Posterior vena cava (tissue), 2 donors: ENCODE results near the gene OR13J1. TPM values are rescaled to one million over a fixed set of nuclear protein-coding genes. Genes with fewer than 3 reads are reported as not detected.

Experiments
- DNase-seq: peaks from one replicate; pipeline ENCODE4 v3.0.0-alpha.2; 2020; ENCODE audit warnings: low spot score
- intact Hi-C, 2 donors: fragments of 100-400 bp; cut with DNase I; formaldehyde crosslinking; loops; one replicate each; pipeline versions ENCODE4 v1.14.1 to v1.14.2; 2022 to 2023
- total RNA-seq, 2 donors: library from RNA; stranded (reverse); fragmentation: NEBNext Ultra II Directional; extraction: Animal tissue kit (Norgen Biotek cat#: 25700); gene quantifications; one replicate each; pipeline ENCODE4 v1.2.1, GENCODE V29; 2021
- donor health status: DM: yes; HTN: yes; CAD: no.
- donor health status: DM: yes; HTN: yes; CAD: no.

The OR13J1 gene
- total RNA-seq, 2 donors from 2014 or later = not detected

- intact Hi-C loops = no loop called here
These were observed 5.4 kb downstream of the OR13J1 start for GRCh38 chr9:35864695-35865255.

DNA sequence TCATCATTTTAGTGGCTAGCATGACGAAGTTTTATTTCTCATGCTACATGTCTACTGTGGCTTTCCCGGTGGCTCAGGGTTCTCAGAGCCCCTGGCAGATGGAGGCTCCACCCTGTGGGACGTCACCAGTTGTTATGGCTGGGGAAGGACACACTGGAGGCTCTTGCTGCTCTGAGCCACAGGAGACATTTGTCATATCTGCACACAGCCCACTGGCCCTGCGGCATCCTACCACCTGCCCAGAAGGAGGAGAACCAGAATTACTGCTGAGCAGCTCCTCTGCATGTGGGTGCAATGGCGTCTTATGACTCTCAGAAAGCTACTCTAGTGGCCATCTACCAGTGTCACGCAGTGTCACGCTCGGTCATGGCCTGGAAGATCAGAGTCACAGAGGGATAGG, 6.6 kb downstream of the OR13J1 start:
- DNase-seq = no peak
- intact Hi-C loops = no loop called here

More at GRCh38 chr9:35864695-35865255, 5.4 kb downstream of the OR13J1 start:
- DNase-seq = no peak

DNA sequence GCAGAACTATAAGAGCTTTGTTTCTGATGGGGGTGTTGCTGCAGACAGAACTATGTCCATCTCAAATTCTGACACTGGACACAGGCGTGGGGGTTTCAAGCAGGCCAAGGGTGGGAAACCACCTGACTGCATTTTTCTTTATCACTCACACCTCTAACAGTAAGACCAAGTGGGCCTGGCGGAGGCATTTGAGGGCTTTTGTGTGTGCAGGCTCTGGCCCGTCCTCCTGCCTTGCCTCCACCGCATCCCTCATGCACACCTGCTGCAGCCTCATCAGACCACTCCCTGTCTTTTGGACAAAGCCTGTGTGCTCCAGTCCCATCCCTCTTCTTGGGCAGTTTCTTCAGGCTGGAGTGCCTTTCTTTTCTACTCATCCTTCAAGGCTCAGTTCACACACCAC, 7.9 kb downstream of the OR13J1 start:
- no peak for DNase-seq
- intact Hi-C loops = no loop called here

DNA sequence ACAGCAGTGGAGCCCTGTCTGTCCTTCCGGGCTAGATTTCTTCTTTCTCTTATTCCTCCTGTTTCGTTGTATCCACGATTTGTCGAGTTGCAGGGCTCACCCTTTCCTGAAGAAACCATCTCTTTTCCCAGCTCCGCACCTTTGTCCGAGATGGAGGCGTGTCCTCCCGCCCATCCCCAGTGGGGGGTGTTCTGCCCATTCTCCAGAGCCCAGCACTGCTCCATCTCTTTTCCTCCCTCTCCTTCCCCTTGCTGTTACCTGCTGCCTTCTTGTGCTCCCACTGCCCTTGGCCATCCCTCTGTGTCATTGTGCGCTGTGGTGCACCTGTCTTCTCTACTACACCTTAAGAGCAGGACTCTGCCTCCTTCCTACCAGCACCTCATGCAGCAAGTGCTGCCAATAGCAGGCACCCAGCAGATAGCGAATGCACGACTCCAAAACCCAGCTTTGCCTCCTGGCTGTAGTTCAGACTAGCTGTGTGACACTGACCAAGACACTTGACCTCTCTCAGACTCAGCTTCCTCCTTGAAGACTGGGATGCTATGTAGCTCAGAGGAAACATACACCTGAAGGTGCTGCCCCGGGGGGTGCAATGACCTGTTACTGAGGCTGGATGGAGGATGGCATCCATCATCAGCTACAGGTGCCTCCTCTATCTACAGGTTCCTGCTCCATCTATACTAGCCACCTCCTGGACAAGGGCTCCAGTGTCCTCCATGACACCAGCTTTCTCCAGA, 8.9 kb downstream of the OR13J1 start:
- intact Hi-C loops = no loop called here
- DNase-seq = no peak

- intact Hi-C loops = no loop called here
- DNase-seq = peak; percentile 49
These were observed 10.2 kb downstream of the OR13J1 start for GRCh38 chr9:35859990-35860339.

DNA sequence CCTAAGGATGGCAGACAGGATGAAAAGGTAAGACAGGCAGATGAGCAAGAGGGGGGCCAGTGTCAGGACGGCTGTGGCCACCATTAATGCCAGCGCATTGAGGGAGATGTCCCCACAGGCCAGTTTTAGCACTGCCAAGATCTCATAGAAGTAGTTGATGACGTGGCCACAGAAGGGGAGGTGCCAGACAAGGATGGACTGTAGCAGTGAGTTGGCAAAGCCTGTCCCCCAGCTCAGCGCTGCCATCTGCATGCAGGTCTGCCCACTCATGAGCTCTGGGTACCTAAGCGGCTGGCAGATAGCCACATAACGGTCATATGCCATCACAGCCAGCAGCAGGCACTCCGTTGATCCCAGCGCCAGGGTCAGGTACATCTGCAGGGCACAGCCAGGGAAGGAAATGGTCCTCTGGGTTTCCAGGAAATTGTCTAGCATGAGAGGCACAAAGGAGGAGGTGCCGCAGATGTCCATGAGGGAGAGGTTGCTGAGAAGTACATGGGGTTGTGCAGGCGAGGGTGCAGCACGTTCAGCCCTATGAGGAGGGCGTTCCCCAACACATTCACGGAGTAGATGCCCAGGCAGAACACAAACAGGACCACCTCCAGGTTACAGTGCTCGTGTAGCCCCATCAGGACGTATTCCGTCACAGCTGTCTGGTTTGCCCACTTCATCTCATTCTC, 10.8 kb downstream of the OR13J1 start:
- intact Hi-C loops = no loop called here
- peak; percentile 79 for DNase-seq

GRCh38 chr9:35858458-35858857, 11.7 kb downstream of the OR13J1 start:
- intact Hi-C loops = no loop called here
- DNase-seq = peak; percentile 30

DNA sequence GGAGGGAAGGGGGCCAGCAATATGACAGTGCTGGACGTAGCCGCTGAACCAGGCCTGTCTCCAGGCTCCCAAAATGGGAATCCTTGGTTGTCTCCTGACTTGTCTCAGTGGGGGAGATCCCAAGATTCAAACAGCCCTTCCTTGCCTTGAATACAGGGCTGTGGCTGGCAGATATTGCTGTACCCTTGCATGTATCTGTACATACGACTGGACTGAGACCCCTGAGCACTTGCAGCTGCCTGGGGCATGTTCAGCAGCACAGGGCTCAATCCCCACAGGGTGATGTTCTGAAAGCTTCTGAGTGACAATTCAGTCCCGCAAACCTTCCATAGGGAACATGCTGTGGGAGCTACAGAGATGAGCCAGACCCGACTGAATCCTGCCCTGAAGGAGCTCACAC, 13.3 kb downstream of the OR13J1 start:
- peak; percentile 43 for DNase-seq
- intact Hi-C loops = no loop called here

DNA sequence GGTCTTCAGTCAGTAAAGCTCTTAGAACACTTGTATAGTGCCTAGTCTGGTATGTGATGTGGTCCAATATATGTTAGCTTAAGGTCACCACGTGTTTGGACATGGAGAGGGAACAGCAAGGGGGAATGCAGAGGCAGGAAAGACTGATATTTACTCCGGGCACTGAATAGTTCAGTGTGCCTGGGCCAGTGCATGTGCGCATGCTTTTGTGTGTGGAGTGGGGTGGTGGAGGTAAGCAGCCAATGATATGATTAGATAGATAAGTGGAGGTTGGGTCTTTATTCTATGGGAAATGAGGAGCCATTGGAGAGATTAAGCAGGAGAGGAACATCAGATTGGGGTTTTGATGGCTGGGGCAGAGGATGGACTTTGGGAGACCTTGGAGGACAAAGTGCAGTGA, 14.0 kb downstream of the OR13J1 start:
- intact Hi-C loops = no loop called here
- no peak for DNase-seq

- intact Hi-C loops = no loop called here
- peak; percentile 26 for DNase-seq
These were observed 16.0 kb downstream of the OR13J1 start for GRCh38 chr9:35854091-35854762.

DNA sequence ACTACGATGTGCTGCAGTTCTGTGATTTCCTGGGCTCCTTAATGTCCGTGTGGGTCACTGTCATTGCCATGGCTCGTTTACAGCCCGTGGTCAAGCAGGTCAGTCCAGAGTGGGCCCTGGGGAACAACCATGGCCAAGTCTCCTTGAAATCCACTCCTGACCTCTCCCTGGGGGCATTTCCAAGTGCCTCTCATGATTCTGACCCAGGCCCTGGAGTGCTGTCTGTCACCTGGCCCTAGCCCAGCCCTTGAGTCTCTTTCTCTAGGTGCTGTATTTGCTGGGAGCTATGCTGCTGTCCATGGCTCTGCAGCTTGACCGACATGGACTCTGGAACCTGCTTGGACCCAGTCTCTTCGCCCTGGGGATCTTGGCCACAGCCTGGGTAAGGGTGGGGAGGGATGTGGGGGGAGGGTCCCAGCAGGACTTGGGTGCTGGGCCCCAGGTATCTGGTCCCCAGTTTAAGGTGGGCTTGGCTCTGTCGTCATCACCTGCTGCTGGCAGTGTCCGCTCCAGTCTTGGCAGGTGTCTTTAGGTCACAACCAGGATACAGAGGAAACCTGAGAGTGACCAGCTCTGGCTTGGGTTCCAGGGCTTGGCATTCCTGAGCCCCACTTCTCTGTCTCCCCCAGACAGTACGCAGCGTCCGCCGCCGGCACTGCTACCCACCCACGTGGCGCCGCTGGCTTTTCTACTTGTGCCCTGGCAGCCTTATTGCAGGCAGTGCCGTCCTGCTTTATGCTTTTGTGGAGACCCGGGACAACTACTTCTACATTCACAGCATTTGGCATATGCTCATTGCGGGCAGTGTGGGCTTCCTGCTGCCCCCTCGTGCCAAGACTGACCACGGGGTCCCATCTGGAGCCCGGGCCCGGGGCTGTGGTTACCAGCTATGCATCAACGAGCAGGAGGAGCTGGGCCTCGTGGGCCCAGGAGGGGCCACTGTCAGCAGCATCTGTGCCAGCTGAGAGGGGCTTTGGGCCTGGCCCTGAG, 17.0 kb downstream of the OR13J1 start:
- intact Hi-C loops = no loop called here

GRCh38 chr9:35852267-35852815, 17.9 kb downstream of the OR13J1 start:
- peak; percentile 19 for DNase-seq
- intact Hi-C loops = no loop called here

More for the DNA sequence above, 17.0 kb downstream of the OR13J1 start:
- peak; percentile 80 for DNase-seq

DNA sequence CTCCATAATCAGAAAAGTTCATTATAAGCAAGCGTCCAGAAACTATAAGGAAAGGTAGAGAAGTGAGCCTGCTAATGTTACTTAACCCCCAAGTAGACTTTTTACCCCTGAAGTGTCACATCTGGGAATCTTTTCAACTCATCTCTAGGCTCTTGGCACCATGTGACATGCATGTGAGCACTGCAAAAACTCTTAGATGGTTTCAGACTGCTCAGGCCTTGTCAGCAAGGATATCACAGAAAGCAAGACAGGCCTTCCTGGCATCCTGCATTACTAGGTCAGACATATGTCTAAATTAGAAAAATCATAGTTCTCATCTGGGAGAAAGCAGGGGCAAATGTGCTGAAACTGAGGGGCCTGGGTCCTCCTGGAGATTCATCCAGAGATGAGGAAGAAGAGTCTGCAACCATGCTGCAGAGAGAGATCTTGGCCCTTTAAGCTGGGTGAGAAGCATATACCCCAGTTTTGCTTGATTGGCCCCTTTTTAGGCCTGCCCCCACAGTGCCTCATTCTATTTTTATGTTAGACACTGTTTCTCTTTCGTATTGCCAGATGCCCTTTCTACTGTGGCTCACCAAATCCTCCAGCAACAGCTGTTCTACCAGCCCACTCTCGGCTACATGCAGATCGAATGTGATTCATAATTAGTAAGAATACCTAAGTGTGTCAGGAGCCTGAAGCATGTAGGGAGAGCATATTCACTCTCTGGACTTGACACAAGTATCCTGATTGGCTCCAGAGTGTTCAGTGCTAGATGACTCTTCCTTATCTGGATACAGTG, 22.2 kb downstream of the OR13J1 start:
- intact Hi-C loops = loop anchor here (1.0 to 10.0 kb wide), 2 partner anchors 56 to 743 kb away; partner anchors contain the start of gene STOML2 (in 1 of the 2)
- no peak for DNase-seq

DNA sequence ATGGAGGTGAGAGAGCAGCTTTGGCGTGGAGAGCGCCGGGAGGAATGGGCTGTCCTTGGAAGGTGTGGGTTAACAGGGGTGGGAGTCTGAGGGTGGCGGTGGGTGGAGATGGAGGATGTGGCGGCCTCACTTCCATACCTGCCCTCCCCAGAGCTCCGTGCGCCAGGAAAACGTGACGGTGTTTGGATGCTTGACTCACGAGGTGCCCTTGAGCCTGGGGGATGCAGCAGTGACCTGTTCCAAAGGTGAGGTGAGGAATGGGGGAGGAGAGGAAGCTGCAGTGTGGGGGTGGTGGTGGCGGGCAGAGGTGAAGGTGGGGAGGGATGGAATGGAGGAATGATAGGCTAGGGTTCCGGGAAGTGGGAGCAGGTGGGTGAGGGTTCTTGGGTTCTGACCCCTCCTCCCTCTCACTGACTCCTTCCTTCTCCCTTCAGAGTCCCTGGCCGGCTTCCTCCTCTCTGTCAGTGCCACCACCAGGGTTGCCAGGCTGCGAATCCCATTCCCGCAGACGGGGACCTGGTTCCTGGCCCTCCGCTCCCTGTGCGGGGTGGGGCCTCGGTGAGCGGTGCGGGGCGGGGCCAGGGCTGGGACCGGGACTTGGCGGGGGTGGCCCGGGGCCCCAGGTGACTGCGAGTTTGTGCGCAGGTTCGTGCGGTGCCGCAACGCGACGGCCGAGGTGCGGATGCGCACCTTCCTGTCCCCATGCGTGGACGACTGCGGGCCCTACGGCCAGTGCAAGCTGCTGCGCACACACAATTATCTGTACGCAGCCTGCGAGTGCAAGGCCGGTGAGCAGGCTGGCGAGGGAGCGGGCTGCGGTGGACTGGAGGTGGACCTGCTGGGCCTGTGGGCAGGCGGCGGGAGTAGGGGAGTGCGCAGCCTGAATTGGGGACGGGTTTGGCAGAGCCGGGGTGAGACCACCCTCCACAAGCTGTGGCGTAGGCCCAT, 24.1 kb downstream of the OR13J1 start:
- DNase-seq = peak; percentile 68
- intact Hi-C loops = loop anchor here in 1 of 2 donors (10.0 kb wide), 1 partner anchor 741 kb away; the partner anchor contains the start of gene STOML2

DNA sequence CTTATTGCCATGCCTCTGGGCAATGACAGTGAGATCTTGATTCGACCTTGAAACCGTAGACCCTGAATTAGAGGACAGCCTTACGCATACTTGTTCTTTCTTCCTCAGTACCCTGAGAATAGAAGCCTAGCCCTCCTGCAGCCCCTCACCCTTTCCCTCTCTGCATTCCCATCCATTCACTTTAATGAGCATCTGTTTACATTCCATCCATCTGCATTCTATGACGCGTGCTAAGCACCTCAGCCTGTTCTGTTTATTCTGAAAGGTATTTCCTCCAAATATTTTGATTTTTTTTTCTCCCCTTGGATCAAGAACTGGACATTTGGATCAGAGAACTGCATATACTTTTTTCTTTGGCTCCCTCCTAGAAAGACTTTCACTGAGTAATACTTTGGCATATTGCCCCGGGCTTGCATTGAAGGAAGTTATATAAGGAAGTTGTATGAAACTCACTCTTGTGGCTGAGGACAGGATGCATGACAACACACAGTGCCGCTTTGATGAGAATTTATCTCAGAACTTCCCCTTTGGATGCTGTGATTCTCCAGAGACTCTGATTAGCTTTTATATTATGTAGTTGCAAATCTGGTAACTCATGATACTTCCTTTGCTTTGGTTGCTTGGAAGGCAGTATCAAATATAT, 25.5 kb downstream of the OR13J1 start:
- DNase-seq = peak; percentile 25
- intact Hi-C loops = loop anchor here in 1 of 2 donors (10.0 kb wide), 1 partner anchor 740 kb away; the partner anchor contains the start of gene STOML2

DNA sequence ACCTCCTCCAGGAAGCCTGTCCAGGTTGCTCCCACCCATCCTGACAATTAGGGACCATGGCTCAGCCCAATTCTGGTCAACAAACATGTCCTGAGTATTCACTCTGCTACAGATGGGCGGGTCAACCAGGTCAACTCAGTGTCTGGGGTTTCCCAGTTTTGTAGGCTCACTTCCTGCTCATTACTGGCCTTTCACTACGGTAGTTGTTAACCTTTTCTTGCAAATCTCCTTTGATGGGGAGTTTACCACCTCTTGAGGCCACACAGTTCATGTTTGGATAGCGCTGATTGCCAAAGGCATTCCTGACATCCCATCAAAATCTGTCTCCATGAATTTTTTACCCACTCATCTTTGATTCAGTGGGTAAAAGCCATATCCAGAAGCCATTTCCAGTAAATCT, 27.4 kb downstream of the OR13J1 start:
- intact Hi-C loops = loop anchor here in 1 of 2 donors (10.0 kb wide), 1 partner anchor 738 kb away; the partner anchor contains the start of gene STOML2
- no peak for DNase-seq
